Panc1 (cell line): ENCODE measurements around the gene USP17L11. TPM values are rescaled to one million over a fixed set of nuclear protein-coding genes. Genes with fewer than 3 reads are reported as not detected.
"Not testable (repeated sequence)": the region's sequence is repeated elsewhere in the genome, so short reads cannot be mapped to it uniquely, and the experiment has no call there.

Experiments used
- ATAC-seq: fragments of 200-7000 bp; cut with Tn5 transposase; 2 replicates; pipeline ENCODE4 v1.9.1; 2020; ENCODE audit warnings: mild to moderate bottlenecking, moderate library complexity
- Bru-seq: library from RNA; stranded (reverse); fragments of 400-500 nt; gene quantifications from one replicate; lab custom pipeline; 2021; lab: Mats Ljungman, UMichigan
- BruChase-seq, 2 experiments: library from RNA; stranded (reverse); fragments of 400-500 nt; gene quantifications; one replicate each; lab custom pipeline; 2021; lab: Mats Ljungman, UMichigan
- BruUV-seq: library from RNA; stranded (reverse); fragments of 400-500 nt; replicated peaks from 2 replicates; lab custom pipeline; 2021; lab: Mats Ljungman, UMichigan
- CTCF ChIA-PET: fragments of 300-600 bp; sonication (Branson Sonifier 250); formaldehyde crosslinking; loops from one replicate; lab custom pipeline; 2022; ENCODE audit warnings: antibody characterized with exemption; lab: Charles Lee
- POLR2A ChIA-PET: fragments of 300-600 bp; sonication (Branson Sonifier 250); formaldehyde crosslinking; loops from one replicate; lab custom pipeline; 2022; ENCODE audit warnings: antibody characterized with exemption; lab: Charles Lee
- DNase-seq: peaks from one replicate; pipeline ENCODE4 v3.0.0-alpha.2; 2010; ENCODE audit warnings: low read depth, low spot score
- H3K27ac ChIP-seq: 2 replicates; pipeline ENCODE4 v1.5.1; 2011; ENCODE audit warnings: mild to moderate bottlenecking, low read length, inconsistent platforms
- H3K27me3 ChIP-seq: fragments of 200-500 bp; sonication (Bioruptor generic); 2 replicates; pipeline ENCODE4 v1.6.0; 2014; ENCODE audit warnings: low read length, inconsistent platforms; ENCODE audit not compliant: control insufficient read depth, insufficient read depth
- H3K36me3 ChIP-seq: fragments of 200-500 bp; sonication (Bioruptor generic); 2 replicates; pipeline ENCODE4 v1.5.1; 2014; ENCODE audit warnings: inconsistent platforms, mild to moderate bottlenecking, low read length, moderate library complexity; ENCODE audit not compliant: control insufficient read depth, insufficient read depth
- H3K4me1 ChIP-seq: 2 replicates; pipeline ENCODE4 v1.5.1; 2011; ENCODE audit warnings: inconsistent platforms, mild to moderate bottlenecking, low read length, moderate library complexity; ENCODE audit not compliant: control insufficient read depth, insufficient read depth
- H3K4me3 ChIP-seq, 2 experiments: 2 replicates each; pipeline ENCODE4 v1.5.1; 2011 to 2012; ENCODE audit warnings: low read depth in 2 of 2, low read length in 2 of 2, mild to moderate bottlenecking in 2 of 2, inconsistent platforms in 1 of 2, moderate library complexity in 1 of 2
- H3K9me3 ChIP-seq: fragments of 200-500 bp; sonication (Bioruptor generic); 2 replicates; pipeline ENCODE4 v1.5.1; 2014; ENCODE audit warnings: low read depth, mild to moderate bottlenecking, inconsistent platforms, low read length, moderate library complexity; ENCODE audit not compliant: control insufficient read depth, insufficient read depth
- in situ Hi-C: cut with HindIII; loops from 2 replicates; pipeline ENCODE4 v1.10.0; 2016; ENCODE audit warnings: low sequenced_read_pairs, low pct_unique_long_range_greater_than_20kb
- intact Hi-C: fragments of 100-400 bp; cut with micrococcal nuclease; formaldehyde crosslinking; loops from one replicate; pipeline ENCODE4 v1.10.0; 2022; ENCODE audit not compliant: unreplicated experiment
- long read RNA-seq: library from polyadenylated mRNA; unstranded; transcript quantifications from one replicate; pipeline ENCODE4 v2.0.0, GENCODE V29; 2021; ENCODE audit not compliant: unreplicated experiment
- polyA plus RNA-seq: library from polyadenylated mRNA; unstranded; fragments of >200 nt; gene quantifications from one replicate; pipeline ENCODE4 v1.2.1, GENCODE V29; 2012; ENCODE audit warnings: missing spikeins; ENCODE audit not compliant: insufficient read length
- total RNA-seq: library from RNA; stranded (reverse); gene quantifications from one replicate; pipeline ENCODE4 v1.2.1, GENCODE V29; 2021; ENCODE audit not compliant: unreplicated experiment

USP17L11 gene
- total RNA-seq (not detected), Bru-seq, nascent RNA (not detected), BruChase-seq, experiment 1, labeled RNA remaining after a 2-hour chase (not detected), BruChase-seq, experiment 2, labeled RNA remaining after a 6-hour chase (not detected)
- polyA plus RNA-seq = not detected
- long read RNA-seq = 0 reads

- CTCF ChIA-PET, ATAC-seq, H3K9me3 ChIP-seq, H3K4me1 ChIP-seq, H3K36me3 ChIP-seq, H3K4me3 ChIP-seq, H3K27me3 ChIP-seq, in situ Hi-C loops, POLR2A ChIA-PET, H3K27ac ChIP-seq, intact Hi-C loops, BruUV-seq, DNase-seq: not testable (repeated sequence)
Measured at GRCh38 chr4:9215105-9215504, at the start of gene USP17L11. Gene USP17L11, plus strand, starts transcription at chr4:9215405. Its CDS starts 0 bp downstream, at chr4:9215405.

DNA sequence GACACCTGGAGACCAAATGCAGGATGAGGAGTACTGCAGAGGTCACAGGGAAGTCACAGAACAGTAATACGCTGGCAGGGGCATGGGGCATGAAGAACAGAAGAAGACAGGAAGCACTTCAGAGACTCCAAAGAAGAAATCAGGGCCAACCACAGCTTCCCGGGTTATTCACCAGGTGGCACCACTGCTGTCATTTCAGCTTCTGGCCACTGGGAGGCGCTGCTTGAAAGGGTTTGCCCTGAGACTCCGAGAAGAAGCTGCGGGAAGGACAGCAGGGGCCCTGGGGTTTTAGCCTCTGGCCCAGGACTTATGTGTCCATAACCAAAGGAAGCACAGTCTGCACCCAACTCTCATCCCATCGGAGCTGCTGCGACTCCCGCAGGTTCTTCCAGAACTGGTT lies 49.2 kb upstream of the USP17L11 start:
- BruUV-seq, ATAC-seq: not testable (repeated sequence)

GRCh38 chr4:9169791-9170459 lies 45.3 kb upstream of the USP17L11 start, which contains the start of gene FAM90A26:
Gene FAM90A26, plus strand, starts transcription at chr4:9170409. Its CDS starts 2,764 bp downstream, at chr4:9173173.
- POLR2A ChIA-PET = not testable (repeated sequence)

More for the DNA sequence above, 49.2 kb upstream of the USP17L11 start:
- POLR2A ChIA-PET, H3K27ac ChIP-seq, intact Hi-C loops, H3K36me3 ChIP-seq, CTCF ChIA-PET, in situ Hi-C loops, H3K9me3 ChIP-seq, H3K4me3 ChIP-seq, H3K27me3 ChIP-seq, H3K4me1 ChIP-seq, DNase-seq: not testable (repeated sequence)

GRCh38 chr4:9210357-9210756 lies 4.8 kb upstream of the USP17L11 start, which contains the start of gene USP17L10:
Gene USP17L10, plus strand, starts transcription at chr4:9210657. Its CDS starts 0 bp downstream, at chr4:9210657.
- BruUV-seq, H3K9me3 ChIP-seq, POLR2A ChIA-PET, intact Hi-C loops, H3K4me3 ChIP-seq, H3K27me3 ChIP-seq, ATAC-seq, CTCF ChIA-PET, DNase-seq, H3K36me3 ChIP-seq, H3K4me1 ChIP-seq, in situ Hi-C loops, H3K27ac ChIP-seq: not testable (repeated sequence)

More at GRCh38 chr4:9169791-9170459, 45.3 kb upstream of the USP17L11 start, which contains the start of gene FAM90A26:
- BruUV-seq, ATAC-seq, H3K4me3 ChIP-seq, intact Hi-C loops, H3K9me3 ChIP-seq, H3K27me3 ChIP-seq, H3K36me3 ChIP-seq, H3K27ac ChIP-seq, DNase-seq, CTCF ChIA-PET, in situ Hi-C loops, H3K4me1 ChIP-seq: not testable (repeated sequence)

GRCh38 chr4:9214701-9215100 lies 504 bp upstream of the USP17L11 start:
- H3K4me3 ChIP-seq, H3K4me1 ChIP-seq, H3K36me3 ChIP-seq, BruUV-seq, POLR2A ChIA-PET, intact Hi-C loops, H3K27ac ChIP-seq, ATAC-seq, H3K27me3 ChIP-seq, DNase-seq, H3K9me3 ChIP-seq, in situ Hi-C loops, CTCF ChIA-PET: not testable (repeated sequence)

GRCh38 chr4:9219852-9220251 lies 4.6 kb downstream of the USP17L11 start, which contains the start of gene USP17L12:
Gene USP17L12, plus strand, starts transcription at chr4:9220152. Its CDS starts 0 bp downstream, at chr4:9220152.
- POLR2A ChIA-PET, intact Hi-C loops, DNase-seq, in situ Hi-C loops, BruUV-seq, ATAC-seq, H3K4me3 ChIP-seq, H3K4me1 ChIP-seq, H3K9me3 ChIP-seq, CTCF ChIA-PET, H3K36me3 ChIP-seq, H3K27me3 ChIP-seq, H3K27ac ChIP-seq: not testable (repeated sequence)

DNA sequence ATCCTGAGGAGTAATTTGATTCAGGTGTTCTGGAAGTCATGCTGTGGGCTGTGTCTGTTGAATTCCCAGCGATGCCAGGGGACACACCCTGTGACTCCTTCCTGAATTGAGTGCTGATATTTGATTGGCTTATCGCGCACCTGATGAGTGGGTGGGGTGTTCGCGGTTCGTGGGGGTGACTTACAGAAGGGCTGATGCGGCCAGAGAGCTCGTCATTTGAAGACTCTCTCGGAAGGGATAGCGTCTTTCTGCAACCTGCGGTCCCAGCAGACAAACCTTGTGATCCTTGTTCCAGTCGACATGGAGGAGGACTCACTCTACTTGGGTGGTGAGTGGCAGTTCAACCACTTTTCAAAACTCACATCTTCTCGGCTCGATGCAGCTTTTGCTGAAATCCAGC lies 9.4 kb downstream of the USP17L11 start, which contains the start of gene USP17L13:
Gene USP17L13 (plus strand): TSS at position 301 of the 400 bp plus-strand sequence. CDS start 0 bp downstream, at position 301.
- DNase-seq, H3K4me3 ChIP-seq, H3K27ac ChIP-seq, H3K4me1 ChIP-seq, ATAC-seq, H3K36me3 ChIP-seq, H3K27me3 ChIP-seq, POLR2A ChIA-PET, H3K9me3 ChIP-seq, intact Hi-C loops, in situ Hi-C loops, BruUV-seq, CTCF ChIA-PET: not testable (repeated sequence)
